Measurements from ENCODE around the gene RAB20.

DNA sequence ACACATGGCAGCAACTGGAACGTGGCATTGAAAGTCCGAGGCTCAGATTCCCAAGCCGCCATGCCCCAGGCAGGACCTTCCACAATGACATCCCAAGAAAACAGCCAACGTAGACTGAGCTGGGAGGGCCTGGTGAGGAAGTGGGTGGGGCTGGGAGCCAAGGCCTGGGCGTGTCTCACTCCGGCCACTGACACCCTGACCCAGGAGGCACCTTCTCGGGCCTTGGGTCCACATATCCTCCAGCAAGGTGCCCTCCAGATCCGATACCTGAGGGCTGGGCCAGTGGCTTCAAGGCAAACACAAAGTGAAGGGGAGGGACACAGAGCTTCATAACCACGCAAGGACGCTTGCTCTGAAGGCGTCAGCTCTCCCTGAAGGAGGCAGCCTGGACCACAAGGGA is 43.0 kb downstream of the RAB20 start:
- TF ChIP-seq, protein P1, sequence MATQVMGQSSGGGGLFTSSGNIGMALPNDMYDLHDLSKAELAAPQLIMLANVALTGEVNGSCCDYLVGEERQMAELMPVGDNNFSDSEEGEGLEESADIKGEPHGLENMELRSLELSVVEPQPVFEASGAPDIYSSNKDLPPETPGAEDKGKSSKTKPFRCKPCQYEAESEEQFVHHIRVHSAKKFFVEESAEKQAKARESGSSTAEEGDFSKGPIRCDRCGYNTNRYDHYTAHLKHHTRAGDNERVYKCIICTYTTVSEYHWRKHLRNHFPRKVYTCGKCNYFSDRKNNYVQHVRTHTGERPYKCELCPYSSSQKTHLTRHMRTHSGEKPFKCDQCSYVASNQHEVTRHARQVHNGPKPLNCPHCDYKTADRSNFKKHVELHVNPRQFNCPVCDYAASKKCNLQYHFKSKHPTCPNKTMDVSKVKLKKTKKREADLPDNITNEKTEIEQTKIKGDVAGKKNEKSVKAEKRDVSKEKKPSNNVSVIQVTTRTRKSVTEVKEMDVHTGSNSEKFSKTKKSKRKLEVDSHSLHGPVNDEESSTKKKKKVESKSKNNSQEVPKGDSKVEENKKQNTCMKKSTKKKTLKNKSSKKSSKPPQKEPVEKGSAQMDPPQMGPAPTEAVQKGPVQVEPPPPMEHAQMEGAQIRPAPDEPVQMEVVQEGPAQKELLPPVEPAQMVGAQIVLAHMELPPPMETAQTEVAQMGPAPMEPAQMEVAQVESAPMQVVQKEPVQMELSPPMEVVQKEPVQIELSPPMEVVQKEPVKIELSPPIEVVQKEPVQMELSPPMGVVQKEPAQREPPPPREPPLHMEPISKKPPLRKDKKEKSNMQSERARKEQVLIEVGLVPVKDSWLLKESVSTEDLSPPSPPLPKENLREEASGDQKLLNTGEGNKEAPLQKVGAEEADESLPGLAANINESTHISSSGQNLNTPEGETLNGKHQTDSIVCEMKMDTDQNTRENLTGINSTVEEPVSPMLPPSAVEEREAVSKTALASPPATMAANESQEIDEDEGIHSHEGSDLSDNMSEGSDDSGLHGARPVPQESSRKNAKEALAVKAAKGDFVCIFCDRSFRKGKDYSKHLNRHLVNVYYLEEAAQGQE (IDR thresholded peaks at IDR 0.05; ENCODE audit: insufficient read depth in 1 of 2, low read depth in 2 of 2, low read length in 2 of 2), result no peak
- no peak for TF ChIP-seq POLR2AphosphoS5 (IDR thresholded peaks at IDR 0.05; ENCODE audit: low read depth, low read length)
- no peak for TF ChIP-seq SIN3A (IDR thresholded peaks at IDR 0.05; ENCODE audit: borderline replicate concordance, insufficient read depth, low read length)
- no peak for TF ChIP-seq FOXP2 (optimal IDR thresholded peaks at IDR 0.05; ENCODE audit: borderline replicate concordance, extremely low read depth, extremely low read length, insufficient read depth)

Data from PFSK-1 (cell line).